Measurements from ENCODE around the gene DDX10. TPM values are rescaled to one million over a fixed set of nuclear protein-coding genes. Genes with fewer than 3 reads are reported as not detected.

Gene DDX10
- total RNA-seq, 1 experiment from 2014 or later = 48.3 TPM

DNA sequence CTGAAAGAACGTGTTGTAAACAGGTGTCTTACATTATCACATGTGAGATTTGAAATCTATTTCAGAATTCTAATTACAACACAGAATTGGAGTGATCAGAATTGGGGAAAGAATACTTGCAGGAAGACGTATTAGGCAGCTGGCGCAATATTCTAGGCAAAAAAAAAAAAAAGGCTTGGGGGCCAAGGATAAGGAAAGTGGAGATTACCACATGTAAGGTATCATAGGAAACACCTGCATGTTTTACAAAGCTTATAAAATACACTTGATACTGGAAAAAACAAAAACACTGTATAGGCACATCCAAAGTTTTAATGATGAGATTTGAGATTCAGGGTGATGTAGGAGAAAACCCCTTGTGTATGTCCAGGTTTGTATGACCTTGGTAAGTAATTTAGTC, 245.1 kb downstream of the DDX10 start:
- H4K8ac ChIP-seq (replicated peaks; ENCODE audit: insufficient read length, low read depth, low read length) = no peak overlapping the region
- no peak overlapping the region for H2BK20ac ChIP-seq (ENCODE audit: low read depth, low read length, poor library complexity, severe bottlenecking)
- H3K4ac ChIP-seq (ENCODE audit: low read depth, low read length) = no peak overlapping the region
- H3K27ac ChIP-seq (ENCODE audit: insufficient read length, low read depth, low read length) = no peak overlapping the region
- no peaks in the 10 kb centered on the region for H3K27me3 ChIP-seq (ENCODE audit: insufficient read depth, low read length)
- H2BK120ac ChIP-seq (ENCODE audit: low read depth, low read length, poor library complexity, severe bottlenecking) = no peak overlapping the region
- no peaks in the 10 kb centered on the region for H3K23me2 ChIP-seq (ENCODE audit: insufficient read length, low read depth, low read length, poor library complexity, severe bottlenecking)
- no peaks in the 10 kb centered on the region for H3K9me3 ChIP-seq (ENCODE audit: control insufficient read depth, low read depth, low read length)
- H3K4me1 Mint-ChIP-seq = peaks cover 12 to 16% of the 10 kb centered on the region in 2 experiments
- H3K56ac ChIP-seq (ENCODE audit: insufficient read length, low read depth, low read length) = no peak overlapping the region
- no peak overlapping the region for H3K18ac ChIP-seq (ENCODE audit: insufficient read length, low read depth, low read length)
- H3K27ac Mint-ChIP-seq = no peak overlapping the region
- no peak overlapping the region for H2BK5ac ChIP-seq (ENCODE audit: insufficient read length, low read length)
- no peaks in the 10 kb centered on the region for H3K36me3 Mint-ChIP-seq (ENCODE audit: insufficient read depth in 1 of 3, low read depth in 3 of 3)
- no peak overlapping the region for H4K91ac ChIP-seq (ENCODE audit: insufficient read length, low read depth, low read length)
- TF ChIP-seq, protein P1, sequence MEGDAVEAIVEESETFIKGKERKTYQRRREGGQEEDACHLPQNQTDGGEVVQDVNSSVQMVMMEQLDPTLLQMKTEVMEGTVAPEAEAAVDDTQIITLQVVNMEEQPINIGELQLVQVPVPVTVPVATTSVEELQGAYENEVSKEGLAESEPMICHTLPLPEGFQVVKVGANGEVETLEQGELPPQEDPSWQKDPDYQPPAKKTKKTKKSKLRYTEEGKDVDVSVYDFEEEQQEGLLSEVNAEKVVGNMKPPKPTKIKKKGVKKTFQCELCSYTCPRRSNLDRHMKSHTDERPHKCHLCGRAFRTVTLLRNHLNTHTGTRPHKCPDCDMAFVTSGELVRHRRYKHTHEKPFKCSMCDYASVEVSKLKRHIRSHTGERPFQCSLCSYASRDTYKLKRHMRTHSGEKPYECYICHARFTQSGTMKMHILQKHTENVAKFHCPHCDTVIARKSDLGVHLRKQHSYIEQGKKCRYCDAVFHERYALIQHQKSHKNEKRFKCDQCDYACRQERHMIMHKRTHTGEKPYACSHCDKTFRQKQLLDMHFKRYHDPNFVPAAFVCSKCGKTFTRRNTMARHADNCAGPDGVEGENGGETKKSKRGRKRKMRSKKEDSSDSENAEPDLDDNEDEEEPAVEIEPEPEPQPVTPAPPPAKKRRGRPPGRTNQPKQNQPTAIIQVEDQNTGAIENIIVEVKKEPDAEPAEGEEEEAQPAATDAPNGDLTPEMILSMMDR (conservative IDR thresholded peaks at IDR 0.05) = no peak
- no peak overlapping the region for H2AFZ ChIP-seq (ENCODE audit: low read length)
- H3K23ac ChIP-seq (ENCODE audit: insufficient read length, low read depth, low read length) = peak overlapping the region; percentile 69
- H3K4me3 Mint-ChIP-seq = no peak overlapping the region
- H3K9ac ChIP-seq (ENCODE audit: extremely low read depth, insufficient read length, low read length) = no peak overlapping the region
- no peak for DNase-seq
- no peaks in the 10 kb centered on the region for H3K79me2 ChIP-seq (ENCODE audit: insufficient read depth, low read length)
- H3K27me3 Mint-ChIP-seq (ENCODE audit: low read depth) = no peaks in the 10 kb centered on the region
- H3T11ph ChIP-seq (ENCODE audit: low read length) = no peak overlapping the region
- no peak overlapping the region for H3K14ac ChIP-seq (ENCODE audit: insufficient read depth, low read length)
- no peaks in the 10 kb centered on the region for H3K9me3 Mint-ChIP-seq
- H3K4me1 ChIP-seq (ENCODE audit: insufficient read depth, low read length) = peaks cover 4% of the 10 kb centered on the region; the same call in 1 of the 2 replicates
- no peak overlapping the region for H2AK5ac ChIP-seq (ENCODE audit: insufficient read length, low read length)
- H4K5ac ChIP-seq (ENCODE audit: insufficient read length, low read depth, low read length) = no peak overlapping the region
- WGBS (ENCODE audit: extremely low coverage, insufficient read length, low lambda C conversion rate) = no CpG with 5 or more reads among the region's 3 CpGs
- H2BK15ac ChIP-seq (ENCODE audit: low read depth, low read length) = no peak overlapping the region
- no peaks in the 10 kb centered on the region for H3K79me1 ChIP-seq (ENCODE audit: insufficient read depth, low read depth, low read length, poor library complexity, severe bottlenecking)
- no peak overlapping the region for H2BK12ac ChIP-seq (ENCODE audit: insufficient read length, low read depth, low read length)
- no peak overlapping the region for H3K4me2 ChIP-seq (ENCODE audit: insufficient read depth, insufficient read length, low read length)
- H4K20me1 ChIP-seq (ENCODE audit: control insufficient read depth, insufficient read depth, insufficient read length) = no peaks in the 10 kb centered on the region
